Keratinocyte (primary cell): Measurements from ENCODE around the gene AKAP13. TPM values are rescaled to one million over a fixed set of nuclear protein-coding genes. Genes with fewer than 3 reads are reported as not detected.

ENCODE experiments used
- DNase-seq: peaks from one replicate; pipeline ENCODE4 v3.0.0-alpha.2; 2011; ENCODE audit warnings: low read depth, missing footprints, low spot score
- FAIRE-seq: peaks from 2 replicates; lab custom pipeline; 2011; peaks lifted over from hg19 to GRCh38; lab: Jason Lieb, UNC
- H2AFZ ChIP-seq: 2 replicates; pipeline ENCODE4 v1.6.0; 2012; ENCODE audit warnings: low read length, control low read depth, inconsistent platforms; ENCODE audit not compliant: control insufficient read depth
- H3K27ac ChIP-seq: 2 replicates; pipeline ENCODE4 v1.5.1; 2011; ENCODE audit warnings: low read length; ENCODE audit not compliant: control insufficient read depth, insufficient read depth
- H3K27me3 ChIP-seq: 3 replicates; pipeline ENCODE4 v1.6.0; 2011; ENCODE audit warnings: low read length; ENCODE audit not compliant: control insufficient read depth, insufficient read depth; ENCODE audit errors: extremely low read depth
- H3K36me3 ChIP-seq, 2 experiments: 2 replicates in 1 of 2; 3 replicates in 1 of 2; pipeline ENCODE4 v1.5.1; 2011; ENCODE audit warnings: low read length in 2 of 2, mild to moderate bottlenecking in 1 of 2; ENCODE audit not compliant: control insufficient read depth in 2 of 2, insufficient read depth in 2 of 2; ENCODE audit errors: extremely low read depth in 1 of 2
- H3K4me1 ChIP-seq: 3 replicates; pipeline ENCODE4 v1.5.1; 2011; ENCODE audit warnings: low read length; ENCODE audit not compliant: control insufficient read depth, insufficient read depth; ENCODE audit errors: extremely low read depth
- H3K4me2 ChIP-seq: 3 replicates; pipeline ENCODE4 v1.6.0; 2011; ENCODE audit warnings: low read depth, low read length; ENCODE audit not compliant: control insufficient read depth, insufficient read depth; ENCODE audit errors: extremely low read depth
- H3K4me3 ChIP-seq, 3 experiments: fragments of 200-600 bp in 1 of 3; sonication (generic) in 1 of 3; 2 replicates in 2 of 3; 3 replicates in 1 of 3; pipeline ENCODE4 v1.5.1; 2011 to 2016; ENCODE audit warnings: low read length in 3 of 3, mild to moderate bottlenecking in 3 of 3, control low read depth in 2 of 3, inconsistent platforms in 1 of 3, low read depth in 1 of 3, mixed read lengths in 1 of 3, mixed run types in 1 of 3, moderate library complexity in 1 of 3; ENCODE audit not compliant: control insufficient read depth in 2 of 3, insufficient read depth in 2 of 3; ENCODE audit errors: extremely low read depth in 1 of 3
- H3K79me2 ChIP-seq: 2 replicates; pipeline ENCODE4 v1.6.0; 2012; ENCODE audit warnings: low read length; ENCODE audit not compliant: control insufficient read depth, insufficient read depth
- H3K9ac ChIP-seq: 3 replicates; pipeline ENCODE4 v1.6.0; 2011; ENCODE audit warnings: low read length; ENCODE audit not compliant: control insufficient read depth, insufficient read depth; ENCODE audit errors: extremely low read depth
- H3K9me1 ChIP-seq: 3 replicates; pipeline ENCODE4 v1.6.0; 2011; ENCODE audit warnings: low read length; ENCODE audit not compliant: control insufficient read depth, insufficient read depth; ENCODE audit errors: extremely low read depth
- H3K9me3 ChIP-seq: 2 replicates; pipeline ENCODE4 v1.5.1; 2012; ENCODE audit warnings: low read depth, low read length; ENCODE audit not compliant: control insufficient read depth
- H4K20me1 ChIP-seq: 3 replicates; pipeline ENCODE4 v1.6.0; 2011; ENCODE audit warnings: low read length; ENCODE audit not compliant: control insufficient read depth, insufficient read depth; ENCODE audit errors: extremely low read depth
- CTCF ChIP-seq, 3 experiments: IDR thresholded peaks in 1 of 3; conservative IDR thresholded peaks in 1 of 3; optimal IDR thresholded peaks in 1 of 3; 2 replicates in 2 of 3; 3 replicates in 1 of 3; pipeline versions ENCODE3 to v1.5.1; 2011; ENCODE audit warnings: low read length in 3 of 3, mild to moderate bottlenecking in 3 of 3, moderate library complexity in 2 of 3, control low read depth in 1 of 3, inconsistent platforms in 1 of 3; ENCODE audit not compliant: insufficient read depth in 2 of 3; ENCODE audit errors: extremely low read depth in 1 of 3
- EZH2 ChIP-seq: IDR thresholded peaks from one replicate; pipeline ENCODE4 v1.6.1; 2012; ENCODE audit warnings: inconsistent platforms, mild to moderate bottlenecking, low read length, moderate library complexity
- dilution Hi-C: fragments of 300-500 bp; cut with MboI; formaldehyde crosslinking; loops from one replicate; pipeline ENCODE4 v1.7.0; 2020; ENCODE audit warnings: low sequenced_read_pairs; ENCODE audit not compliant: extremely low pct_ligation_motif_present
- polyA plus RNA-seq, 5 experiments: library from polyadenylated mRNA; depleted of rRNA in 3 of 5; stranded (reverse) in 3 of 5; stranded (forward) in 1 of 5; unstranded in 1 of 5; fragments of >200 nt; gene quantifications; 1 replicate in 1 of 5; 2 replicates in 3 of 5; 3 replicates in 1 of 5; pipeline versions ENCODE4 v1.2.1 to v1.2.3, GENCODE V29; 2011 to 2012; ENCODE audit warnings: missing spikeins in 2 of 5, low read depth in 1 of 5, low replicate concordance in 1 of 5

Gene AKAP13
- polyA plus RNA-seq, 1 donor (not counting 4 experiments of a cell fraction or from before 2014, with no cell fraction given), result 16.7 TPM

GRCh38 chr15:85598219-85598618 lies 217.8 kb downstream of the AKAP13 start:
- Histone ChIP-seq H3K9ac (no peak overlapping the region), H3K9me1 (no peaks in the 10 kb centered on the region), H3K4me1 (peaks cover 6% of the 10 kb centered on the region), H2AFZ (no peak overlapping the region), H3K79me2 (peaks cover 7% of the 10 kb centered on the region), H3K9me3 (no peaks in the 10 kb centered on the region), H3K4me2 (no peak overlapping the region), H4K20me1 (no peaks in the 10 kb centered on the region), H3K27me3 (no peaks in the 10 kb centered on the region), H3K36me3 (peaks cover 4% of the 10 kb centered on the region in 2 experiments), H3K27ac (no peak overlapping the region), H3K4me3 (no peak overlapping the region)
- dilution Hi-C loops, result no loop called here
- TF ChIP-seq EZH2 (no peak), CTCF (optimal IDR thresholded peaks at IDR 0.05 in 1 of 3, IDR thresholded peaks at IDR 0.05 in 1 of 3, conservative IDR thresholded peaks at IDR 0.05 in 1 of 3; ENCODE audit: extremely low read depth in 1 of 3, insufficient read depth in 2 of 3, low read length in 3 of 3) (no peak)
- no peak for FAIRE-seq
- DNase-seq, result no peak

- DNase-seq (no peak), FAIRE-seq (no peak)
- dilution Hi-C loops, result no loop called here
- Histone ChIP-seq H3K4me3 (no peak overlapping the region), H3K79me2 (peaks cover 3% of the 10 kb centered on the region), H3K9ac (no peak overlapping the region), H4K20me1 (no peaks in the 10 kb centered on the region), H3K4me1 (peaks cover 6% of the 10 kb centered on the region), H3K27me3 (no peaks in the 10 kb centered on the region), H3K9me1 (no peaks in the 10 kb centered on the region), H3K4me2 (no peak overlapping the region), H3K9me3 (no peaks in the 10 kb centered on the region), H3K36me3 (peaks cover 8 to 10% of the 10 kb centered on the region in 2 experiments), H2AFZ (no peak overlapping the region), H3K27ac (no peak overlapping the region)
- no peak for TF ChIP-seq CTCF (optimal IDR thresholded peaks at IDR 0.05 in 1 of 3, IDR thresholded peaks at IDR 0.05 in 1 of 3, conservative IDR thresholded peaks at IDR 0.05 in 1 of 3; ENCODE audit: extremely low read depth in 1 of 3, insufficient read depth in 2 of 3, low read length in 3 of 3)
- TF ChIP-seq EZH2, result no peak
These were observed 218.5 kb downstream of the AKAP13 start for GRCh38 chr15:85598718-85599398.
